MM.1S (cell line): ENCODE data around the gene SYTL5.

Experiments
- DNase-seq: peaks from one replicate; pipeline ENCODE4 v3.0.0-alpha.2; 2015
- H2AFZ ChIP-seq: fragments of 300-600 bp; sonication (generic); 2 replicates; pipeline ENCODE4 v1.6.0; 2016; ENCODE audit warnings: antibody characterized with exemption, low read length
- H3F3A ChIP-seq: fragments of 300-600 bp; sonication (generic); 2 replicates; pipeline ENCODE4 v1.6.1; 2016; ENCODE audit warnings: mild to moderate bottlenecking, antibody characterized with exemption, low read length, moderate library complexity, mixed read lengths; ENCODE audit not compliant: insufficient read depth
- H3K27ac ChIP-seq: fragments of 300-600 bp; sonication (generic); 2 replicates; pipeline ENCODE4 v1.5.1; 2016; ENCODE audit warnings: mild to moderate bottlenecking, low read length
- H3K27me3 ChIP-seq: fragments of 300-600 bp; sonication (generic); replicated peaks from 2 replicates; pipeline ENCODE4 v1.6.0; 2016; ENCODE audit warnings: low read length; ENCODE audit not compliant: insufficient read depth
- H3K36me3 ChIP-seq: fragments of 300-600 bp; sonication (generic); replicated peaks from 2 replicates; pipeline ENCODE4 v1.6.1; 2016; ENCODE audit warnings: mild to moderate bottlenecking, low read length, mixed read lengths; ENCODE audit not compliant: insufficient read depth
- H3K4me1 ChIP-seq: fragments of 300-600 bp; sonication (generic); 2 replicates; pipeline ENCODE4 v1.6.1; 2016; ENCODE audit warnings: low read length, mixed read lengths
- H3K4me2 ChIP-seq: fragments of 300-600 bp; sonication (generic); 2 replicates; pipeline ENCODE4 v1.6.0; 2016; ENCODE audit warnings: low read depth, low read length
- H3K4me3 ChIP-seq: fragments of 300-600 bp; sonication (generic); 2 replicates; pipeline ENCODE4 v1.5.1; 2016; ENCODE audit warnings: low read length, mixed read lengths
- H3K79me2 ChIP-seq: fragments of 300-600 bp; sonication (generic); 2 replicates; pipeline ENCODE4 v1.6.1; 2016; ENCODE audit warnings: mixed run types, low read length, mixed read lengths
- H3K9ac ChIP-seq: fragments of 300-600 bp; sonication (generic); 2 replicates; pipeline ENCODE4 v1.6.1; 2016; ENCODE audit warnings: low read length, mixed read lengths
- H3K9me2 ChIP-seq: fragments of 300-600 bp; sonication (generic); replicated peaks from 2 replicates; pipeline ENCODE4 v1.6.1; 2016; ENCODE audit warnings: mild to moderate bottlenecking, low read length, mixed read lengths; ENCODE audit not compliant: insufficient read depth
- H3K9me3 ChIP-seq: fragments of 300-600 bp; sonication (generic); replicated peaks from 2 replicates; pipeline ENCODE4 v1.6.1; 2016; ENCODE audit warnings: mild to moderate bottlenecking, low read length, mixed read lengths; ENCODE audit not compliant: insufficient read depth
- H4K20me1 ChIP-seq: fragments of 300-600 bp; sonication (generic); 2 replicates; pipeline ENCODE4 v1.6.1; 2016; ENCODE audit warnings: mild to moderate bottlenecking, low read length, moderate library complexity, mixed read lengths; ENCODE audit not compliant: insufficient read depth
- CTCF ChIP-seq: fragments of 300-600 bp; sonication (generic); IDR thresholded peaks from 2 replicates; pipeline ENCODE4 v1.5.1; 2016; ENCODE audit warnings: antibody characterized with exemption, low read length, mixed read lengths
- EZH2 ChIP-seq: fragments of 300-600 bp; sonication (generic); optimal IDR thresholded peaks from 2 replicates; pipeline ENCODE3; 2017; ENCODE audit warnings: low read depth, mild to moderate bottlenecking, antibody characterized with exemption, low read length, mixed read lengths
- EZH2phosphoT487 ChIP-seq: fragments of 300-600 bp; sonication (generic); IDR thresholded peaks from 2 replicates; pipeline ENCODE4 v1.6.1; 2018; ENCODE audit warnings: antibody characterized with exemption, low read length

SYTL5 gene

GRCh38 chrX:37961118-37961517, 45.2 kb upstream of the SYTL5 start:
- no peaks in the 10 kb centered on the region for H3K9me2 ChIP-seq
- no peaks in the 10 kb centered on the region for H3K9me3 ChIP-seq
- H3K4me3 ChIP-seq = no peak overlapping the region
- H3K36me3 ChIP-seq = no peaks in the 10 kb centered on the region
- H4K20me1 ChIP-seq = no peaks in the 10 kb centered on the region
- TF ChIP-seq CTCF (no peak), EZH2 (no peak), EZH2phosphoT487 (no peak)
- H3K4me2 ChIP-seq = no peak overlapping the region
- no peaks in the 10 kb centered on the region for H3F3A ChIP-seq
- no peaks in the 10 kb centered on the region for H3K27me3 ChIP-seq
- no peak overlapping the region for H3K9ac ChIP-seq
- H3K4me1 ChIP-seq = no peaks in the 10 kb centered on the region
- H3K27ac ChIP-seq = no peak overlapping the region
- no peak overlapping the region for H2AFZ ChIP-seq
- H3K79me2 ChIP-seq = no peaks in the 10 kb centered on the region
- no peak for DNase-seq

GRCh38 chrX:37967714-37968113, 38.6 kb upstream of the SYTL5 start:
- no peaks in the 10 kb centered on the region for H3K36me3 ChIP-seq
- H3K9me2 ChIP-seq = no peaks in the 10 kb centered on the region
- no peak for TF ChIP-seq EZH2
- no peak for TF ChIP-seq EZH2phosphoT487
- no peak for TF ChIP-seq CTCF
- H3K9me3 ChIP-seq = no peaks in the 10 kb centered on the region
- DNase-seq = no peak
- no peaks in the 10 kb centered on the region for H3F3A ChIP-seq
- no peak overlapping the region for H3K9ac ChIP-seq
- H3K27me3 ChIP-seq = no peaks in the 10 kb centered on the region
- no peak overlapping the region for H3K4me3 ChIP-seq
- H2AFZ ChIP-seq = no peak overlapping the region
- no peaks in the 10 kb centered on the region for H3K79me2 ChIP-seq
- H4K20me1 ChIP-seq = no peaks in the 10 kb centered on the region
- no peak overlapping the region for H3K27ac ChIP-seq
- H3K4me1 ChIP-seq = no peaks in the 10 kb centered on the region
- no peak overlapping the region for H3K4me2 ChIP-seq

GRCh38 chrX:37975421-37975820, 30.9 kb upstream of the SYTL5 start:
- H3K4me3 ChIP-seq = no peak overlapping the region
- no peak for DNase-seq
- TF ChIP-seq EZH2phosphoT487 (no peak), EZH2 (no peak), CTCF (no peak)
- H3K27ac ChIP-seq = no peak overlapping the region
- H3K79me2 ChIP-seq = no peaks in the 10 kb centered on the region
- H3K9me3 ChIP-seq = no peaks in the 10 kb centered on the region
- no peak overlapping the region for H2AFZ ChIP-seq
- no peak overlapping the region for H3K9ac ChIP-seq
- H3K9me2 ChIP-seq = no peaks in the 10 kb centered on the region
- H3K4me1 ChIP-seq = no peaks in the 10 kb centered on the region
- H3K4me2 ChIP-seq = no peak overlapping the region
- H3F3A ChIP-seq = no peaks in the 10 kb centered on the region
- no peaks in the 10 kb centered on the region for H4K20me1 ChIP-seq
- H3K36me3 ChIP-seq = no peaks in the 10 kb centered on the region
- H3K27me3 ChIP-seq = no peaks in the 10 kb centered on the region

GRCh38 chrX:37976153-37976552, 30.2 kb upstream of the SYTL5 start:
- Histone ChIP-seq H3K4me1 (no peaks in the 10 kb centered on the region), H3K27ac (no peak overlapping the region), H3K9me3 (no peaks in the 10 kb centered on the region), H3K9ac (no peak overlapping the region), H3K9me2 (no peaks in the 10 kb centered on the region), H3K79me2 (no peaks in the 10 kb centered on the region), H3K4me3 (no peak overlapping the region), H3K4me2 (no peak overlapping the region), H3F3A (no peaks in the 10 kb centered on the region), H3K27me3 (no peaks in the 10 kb centered on the region), H3K36me3 (no peaks in the 10 kb centered on the region), H2AFZ (no peak overlapping the region), H4K20me1 (no peaks in the 10 kb centered on the region)
- TF ChIP-seq EZH2phosphoT487 = no peak
- TF ChIP-seq CTCF = no peak
- TF ChIP-seq EZH2 = no peak
- no peak for DNase-seq
